ENCODE results near the gene MARVELD1. TPM values are rescaled to one million over a fixed set of nuclear protein-coding genes. Genes with fewer than 3 reads are reported as not detected.

The MARVELD1 gene
- total and polyA plus RNA-seq, 2 donors = 3.7 to 14.2 TPM

DNA sequence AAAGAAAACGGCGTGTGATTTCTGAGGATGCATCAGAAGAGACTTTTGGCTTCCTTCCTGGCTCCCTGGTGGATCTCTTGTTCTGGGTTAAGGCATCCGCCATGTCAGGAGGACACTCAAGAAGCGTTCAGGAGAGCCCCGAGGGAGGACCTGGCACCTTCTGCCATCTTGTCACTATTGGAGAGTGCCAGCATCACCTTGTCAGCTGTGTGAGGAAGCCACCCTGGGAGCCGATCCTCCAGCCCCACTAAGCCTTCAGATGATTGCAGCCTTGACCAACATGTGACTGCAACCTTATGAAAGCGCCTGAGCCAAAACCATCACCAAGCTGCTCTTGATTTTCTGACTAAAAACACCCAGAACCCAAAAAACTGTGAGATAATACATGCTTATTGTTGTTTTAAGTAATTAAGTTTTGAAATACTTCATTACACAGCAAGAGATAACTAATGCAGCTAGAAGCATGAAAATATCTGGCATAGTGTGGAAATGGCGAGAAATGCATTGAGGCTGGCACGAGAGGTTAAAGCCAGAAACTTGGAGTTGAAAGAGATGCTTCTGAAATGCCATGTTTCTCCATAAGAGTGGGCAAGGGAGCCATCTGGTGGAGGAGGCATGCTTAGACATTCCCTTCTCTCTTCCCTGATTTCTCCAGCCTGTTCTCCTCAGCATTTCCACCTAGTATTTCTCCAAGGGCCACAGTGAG, 18.0 kb downstream of the MARVELD1 start:
- no peak overlapping the region for H3K27ac ChIP-seq (ENCODE audit: low read depth in 1 of 2, low read length in 1 of 2)
- peaks cover 2% of the 10 kb centered on the region in 2 donors for H3K27me3 ChIP-seq (ENCODE audit: control insufficient read depth in 2 of 2, insufficient read depth in 1 of 2, low read length in 1 of 2)
- peaks cover 0 to 2% of the 10 kb centered on the region in 2 donors for H3K9me3 ChIP-seq (ENCODE audit: control insufficient read depth in 2 of 2, insufficient read depth in 1 of 2, low read length in 1 of 2)
- H3K36me3 ChIP-seq (ENCODE audit: control insufficient read depth in 2 of 2, insufficient read depth in 2 of 2, low read length in 1 of 2) = no peaks in the 10 kb centered on the region
- DNase-seq (ENCODE audit: low read depth in 6 of 9, low spot score in 9 of 9) = peak in 3 of 9 donors; percentile 40 to 60 (median 44)
- 83% methylated on average over 9 of the region's 9 CpGs for WGBS
- H3K4me1 ChIP-seq (ENCODE audit: control insufficient read depth in 2 of 2, insufficient read depth in 2 of 2, low read length in 2 of 2) = peaks cover 0 to 2% of the 10 kb centered on the region in 2 donors
- H3K4me3 ChIP-seq (ENCODE audit: low read length in 2 of 2) = no peak overlapping the region

DNA sequence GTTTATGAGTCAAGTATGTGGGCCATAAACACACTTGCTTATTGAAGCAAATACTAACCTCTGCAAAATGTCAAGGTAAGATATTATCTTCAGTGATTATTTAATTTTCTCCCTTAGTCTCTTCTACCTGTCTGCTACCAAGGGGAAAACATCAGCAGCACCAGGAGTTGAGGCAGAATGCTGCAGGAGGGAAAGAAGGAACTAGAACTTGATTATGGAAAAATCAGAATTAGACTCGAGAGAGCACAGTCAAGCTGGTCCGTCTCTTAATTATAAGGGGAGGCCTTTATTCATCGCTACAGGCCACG, 18.5 kb downstream of the MARVELD1 start:
- peaks cover 0 to 2% of the 10 kb centered on the region in 2 donors for H3K27me3 ChIP-seq (ENCODE audit: control insufficient read depth in 2 of 2, insufficient read depth in 1 of 2, low read length in 1 of 2)
- DNase-seq (ENCODE audit: low read depth in 6 of 9, low spot score in 9 of 9) = no peak
- peaks cover 0 to 5% of the 10 kb centered on the region in 2 donors for H3K4me1 ChIP-seq (ENCODE audit: control insufficient read depth in 2 of 2, insufficient read depth in 2 of 2, low read length in 2 of 2)
- H3K9me3 ChIP-seq (ENCODE audit: control insufficient read depth in 2 of 2, insufficient read depth in 1 of 2, low read length in 1 of 2) = no peaks in the 10 kb centered on the region
- WGBS = 88% methylated on average over 4 of the region's 4 CpGs
- no peak overlapping the region for H3K4me3 ChIP-seq (ENCODE audit: low read length in 2 of 2)
- no peaks in the 10 kb centered on the region for H3K36me3 ChIP-seq (ENCODE audit: control insufficient read depth in 2 of 2, insufficient read depth in 2 of 2, low read length in 1 of 2)
- H3K27ac ChIP-seq (ENCODE audit: low read depth in 1 of 2, low read length in 1 of 2) = no peak overlapping the region

GRCh38 chr10:97733256-97733655, 19.7 kb downstream of the MARVELD1 start:
- no peaks in the 10 kb centered on the region for H3K36me3 ChIP-seq (ENCODE audit: control insufficient read depth in 2 of 2, insufficient read depth in 2 of 2, low read length in 1 of 2)
- H3K9me3 ChIP-seq (ENCODE audit: control insufficient read depth in 2 of 2, insufficient read depth in 1 of 2, low read length in 1 of 2) = no peaks in the 10 kb centered on the region
- peaks cover 0 to 2% of the 10 kb centered on the region in 2 donors for H3K27me3 ChIP-seq (ENCODE audit: control insufficient read depth in 2 of 2, insufficient read depth in 1 of 2, low read length in 1 of 2)
- no peak for DNase-seq (ENCODE audit: low read depth in 6 of 9, low spot score in 9 of 9)
- peaks cover 6 to 14% of the 10 kb centered on the region in 2 donors for H3K4me1 ChIP-seq (ENCODE audit: control insufficient read depth in 2 of 2, insufficient read depth in 2 of 2, low read length in 2 of 2)
- no peak overlapping the region for H3K4me3 ChIP-seq (ENCODE audit: low read length in 2 of 2)
- 94% methylated on average over 5 of the region's 5 CpGs for WGBS
- no peak overlapping the region for H3K27ac ChIP-seq (ENCODE audit: low read depth in 1 of 2, low read length in 1 of 2)

DNA sequence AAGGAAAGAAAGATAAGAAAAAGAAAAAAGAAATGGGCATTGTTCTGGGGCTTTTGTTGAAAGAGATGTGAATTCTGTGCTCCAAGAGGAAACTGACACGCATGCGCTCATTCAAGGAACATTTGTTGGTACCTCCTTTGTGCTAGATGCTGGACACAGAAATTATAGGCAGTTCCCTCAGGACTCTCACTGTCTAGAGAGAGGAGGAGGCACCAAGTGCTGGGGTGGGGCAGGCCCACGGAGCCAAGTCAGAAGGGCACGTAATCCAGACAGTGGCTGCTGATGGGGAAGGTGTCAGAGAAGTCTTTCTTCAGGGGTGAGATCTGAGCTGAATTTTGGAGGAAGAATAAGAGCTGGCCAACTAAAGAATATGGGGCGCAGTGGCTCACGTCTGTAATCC, 20.5 kb downstream of the MARVELD1 start:
- no peak overlapping the region for H3K4me3 ChIP-seq (ENCODE audit: low read length in 2 of 2)
- WGBS = 93% methylated on average over 6 of the region's 6 CpGs
- H3K27ac ChIP-seq (ENCODE audit: low read depth in 1 of 2, low read length in 1 of 2) = no peak overlapping the region
- no peaks in the 10 kb centered on the region for H3K9me3 ChIP-seq (ENCODE audit: control insufficient read depth in 2 of 2, insufficient read depth in 1 of 2, low read length in 1 of 2)
- H3K27me3 ChIP-seq (ENCODE audit: control insufficient read depth in 2 of 2, insufficient read depth in 1 of 2, low read length in 1 of 2) = peaks cover 0 to 2% of the 10 kb centered on the region in 2 donors
- H3K4me1 ChIP-seq (ENCODE audit: control insufficient read depth in 2 of 2, insufficient read depth in 2 of 2, low read length in 2 of 2) = peaks cover 10 to 19% of the 10 kb centered on the region in 2 donors
- peaks cover 5 to 8% of the 10 kb centered on the region in 2 donors for H3K36me3 ChIP-seq (ENCODE audit: control insufficient read depth in 2 of 2, insufficient read depth in 2 of 2, low read length in 1 of 2)
- DNase-seq (ENCODE audit: low read depth in 6 of 9, low spot score in 9 of 9) = no peak

- peak overlapping the region in 1 of 2 donors; percentile 59 for H3K27ac ChIP-seq (ENCODE audit: low read depth in 1 of 2, low read length in 1 of 2)
- H3K27me3 ChIP-seq (ENCODE audit: control insufficient read depth in 2 of 2, insufficient read depth in 1 of 2, low read length in 1 of 2) = peaks cover 0 to 2% of the 10 kb centered on the region in 2 donors
- peak overlapping the region; percentile 66 to 74 for H3K4me3 ChIP-seq (ENCODE audit: low read length in 2 of 2)
- no peak for DNase-seq (ENCODE audit: low read depth in 6 of 9, low spot score in 9 of 9)
- H3K36me3 ChIP-seq (ENCODE audit: control insufficient read depth in 2 of 2, insufficient read depth in 2 of 2, low read length in 1 of 2) = peaks cover 8 to 23% of the 10 kb centered on the region in 2 donors
- peaks cover 10 to 19% of the 10 kb centered on the region in 2 donors for H3K4me1 ChIP-seq (ENCODE audit: control insufficient read depth in 2 of 2, insufficient read depth in 2 of 2, low read length in 2 of 2)
- no peaks in the 10 kb centered on the region for H3K9me3 ChIP-seq (ENCODE audit: control insufficient read depth in 2 of 2, insufficient read depth in 1 of 2, low read length in 1 of 2)
- 80% methylated on average over 13 of the region's 13 CpGs for WGBS
Observed at GRCh38 chr10:97736403-97736901, 22.9 kb downstream of the MARVELD1 start.

DNA sequence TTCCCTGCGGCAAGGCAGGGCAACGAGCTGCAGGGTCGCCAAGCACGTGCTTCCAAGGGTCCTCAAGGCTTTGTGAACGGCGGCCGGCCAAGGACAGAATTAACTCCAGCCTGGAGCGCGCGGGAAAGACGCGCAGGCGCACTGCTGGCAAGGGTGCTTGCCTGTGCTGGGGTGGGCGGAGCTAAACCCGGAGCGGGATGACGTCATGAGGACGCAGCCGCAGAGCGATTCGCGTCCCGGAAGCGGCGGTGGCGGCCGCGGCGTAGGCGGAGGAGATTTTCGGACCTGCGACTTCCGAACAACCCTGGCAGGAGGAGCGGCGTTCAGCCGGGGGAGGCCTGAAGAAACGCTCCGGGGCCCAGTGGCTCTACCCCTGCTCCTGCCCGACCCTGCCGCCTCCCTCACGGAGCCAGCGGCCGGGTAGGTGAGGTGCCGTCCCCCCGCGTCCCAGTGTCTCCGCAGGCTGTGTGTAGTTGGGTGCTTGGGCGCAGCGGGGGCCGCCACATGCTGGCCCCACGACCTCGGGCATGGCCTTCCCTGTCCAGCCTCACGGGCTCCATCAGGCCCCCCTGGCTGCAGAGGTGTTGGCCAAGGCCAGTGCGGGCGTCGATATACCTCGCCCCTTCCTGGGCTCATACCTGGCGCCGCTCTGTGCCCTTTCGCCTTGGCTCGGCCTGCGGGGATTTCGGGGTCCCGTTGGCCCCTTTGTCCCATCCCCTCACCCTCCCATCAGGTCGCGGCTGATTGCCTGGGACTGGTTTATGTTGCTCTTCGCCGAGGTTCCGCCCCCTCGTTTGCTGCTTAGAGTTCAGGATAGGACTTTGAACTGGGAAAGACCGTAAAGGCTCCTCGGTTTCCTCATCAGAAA, 23.6 kb downstream of the MARVELD1 start, which contains the start of gene ZFYVE27:
ZFYVE27 (plus strand) TSS at position 227 of the 868 bp plus-strand sequence. CDS start 1,350 bp downstream, outside the sequence.
- Histone ChIP-seq H3K36me3 (ENCODE audit: control insufficient read depth in 2 of 2, insufficient read depth in 2 of 2, low read length in 1 of 2) (peaks cover 11 to 27% of the 10 kb centered on the region in 2 donors), H3K9me3 (ENCODE audit: control insufficient read depth in 2 of 2, insufficient read depth in 1 of 2, low read length in 1 of 2) (no peaks in the 10 kb centered on the region), H3K27ac (ENCODE audit: low read depth in 1 of 2, low read length in 1 of 2) (peak within 1 kb of the TSS; percentile 74 to 90), H3K4me3 (ENCODE audit: low read length in 2 of 2) (peak within 1 kb of the TSS; percentile 66 to 74), H3K4me1 (ENCODE audit: control insufficient read depth in 2 of 2, insufficient read depth in 2 of 2, low read length in 2 of 2) (peaks cover 10 to 19% of the 10 kb centered on the region in 2 donors), H3K27me3 (ENCODE audit: control insufficient read depth in 2 of 2, insufficient read depth in 1 of 2, low read length in 1 of 2) (peaks cover 0 to 2% of the 10 kb centered on the region in 2 donors)
- WGBS = under 1% methylated on average over 72 of the region's 72 CpGs
- DNase-seq (ENCODE audit: low read depth in 6 of 9, low spot score in 9 of 9) = peak; percentile 86 to 95 (median 90)

DNA sequence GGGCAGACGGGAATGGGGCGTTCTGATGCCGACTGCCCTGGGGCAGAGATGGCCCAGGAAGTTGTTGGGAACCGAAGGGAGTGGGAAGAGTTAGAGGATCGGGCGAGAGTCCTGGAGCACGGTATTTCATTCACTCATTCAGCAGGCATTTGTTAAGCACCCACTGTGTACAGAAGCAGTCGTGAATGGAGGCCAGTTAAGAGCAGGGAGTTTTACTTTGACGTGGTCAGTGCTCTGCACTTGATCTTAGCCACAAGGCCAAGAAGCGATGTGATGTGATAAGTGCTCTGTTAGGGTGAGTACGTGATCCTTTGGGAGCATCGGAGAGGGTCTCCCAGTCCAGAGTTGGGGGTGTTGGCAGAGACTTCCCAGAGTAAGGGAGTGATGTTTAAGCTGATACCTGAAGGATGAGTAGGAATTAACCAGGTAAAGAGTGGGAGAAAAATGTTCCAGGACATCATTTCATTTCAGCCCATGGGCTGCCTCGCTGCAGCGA, 24.3 kb downstream of the MARVELD1 start:
- DNase-seq (ENCODE audit: low read depth in 6 of 9, low spot score in 9 of 9) = no peak
- Histone ChIP-seq H3K4me1 (ENCODE audit: control insufficient read depth in 2 of 2, insufficient read depth in 2 of 2, low read length in 2 of 2) (peaks cover 10 to 19% of the 10 kb centered on the region in 2 donors), H3K4me3 (ENCODE audit: low read length in 2 of 2) (peak overlapping the region; percentile 66 to 74), H3K27ac (ENCODE audit: low read depth in 1 of 2, low read length in 1 of 2) (no peak overlapping the region), H3K27me3 (ENCODE audit: control insufficient read depth in 2 of 2, insufficient read depth in 1 of 2, low read length in 1 of 2) (peaks cover 0 to 2% of the 10 kb centered on the region in 2 donors), H3K9me3 (ENCODE audit: control insufficient read depth in 2 of 2, insufficient read depth in 1 of 2, low read length in 1 of 2) (no peaks in the 10 kb centered on the region), H3K36me3 (ENCODE audit: control insufficient read depth in 2 of 2, insufficient read depth in 2 of 2, low read length in 1 of 2) (peaks cover 12 to 31% of the 10 kb centered on the region in 2 donors)
- 42% methylated on average over 14 of the region's 14 CpGs for WGBS

DNA sequence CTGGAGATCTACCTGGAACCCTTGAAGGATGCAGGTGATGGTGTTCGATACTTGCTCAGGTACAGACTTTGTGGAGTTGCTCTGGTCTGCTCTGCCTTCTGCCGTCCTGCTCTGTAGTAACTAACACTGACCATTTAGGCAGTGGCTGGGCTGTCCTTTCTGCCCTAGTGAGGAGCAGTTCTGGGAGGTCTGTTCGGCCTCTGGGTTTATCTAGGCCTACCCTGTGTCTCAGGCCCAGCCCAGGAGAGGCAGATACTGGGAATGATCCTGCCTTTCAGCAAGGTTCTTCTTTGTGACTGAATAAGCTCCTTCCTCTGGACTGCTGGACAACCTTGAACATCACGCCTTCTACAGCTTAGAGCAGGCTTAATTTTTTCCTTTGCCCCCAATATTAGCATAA, 25.1 kb downstream of the MARVELD1 start:
- peaks cover 10 to 19% of the 10 kb centered on the region in 2 donors for H3K4me1 ChIP-seq (ENCODE audit: control insufficient read depth in 2 of 2, insufficient read depth in 2 of 2, low read length in 2 of 2)
- no peaks in the 10 kb centered on the region for H3K9me3 ChIP-seq (ENCODE audit: control insufficient read depth in 2 of 2, insufficient read depth in 1 of 2, low read length in 1 of 2)
- peaks cover 0 to 2% of the 10 kb centered on the region in 2 donors for H3K27me3 ChIP-seq (ENCODE audit: control insufficient read depth in 2 of 2, insufficient read depth in 1 of 2, low read length in 1 of 2)
- DNase-seq (ENCODE audit: low read depth in 6 of 9, low spot score in 9 of 9) = no peak
- no peak overlapping the region for H3K27ac ChIP-seq (ENCODE audit: low read depth in 1 of 2, low read length in 1 of 2)
- WGBS = over 99% methylated on average over 4 of the region's 4 CpGs
- no peak overlapping the region for H3K4me3 ChIP-seq (ENCODE audit: low read length in 2 of 2)
- H3K36me3 ChIP-seq (ENCODE audit: control insufficient read depth in 2 of 2, insufficient read depth in 2 of 2, low read length in 1 of 2) = peaks cover 20 to 39% of the 10 kb centered on the region in 2 donors

Data from thymus (tissue), 11 donors.